GM19239 (cell line): ENCODE data around the gene ZNF326.
A peak's percentile ranks its signal among the peaks of the same experiment; 100 is the strongest.
"Not testable (repeated sequence)": the region's sequence is repeated elsewhere in the genome, so short reads cannot be mapped to it uniquely, and the experiment has no call there.

Experiments
- DNase-seq: peaks from one replicate; pipeline ENCODE4 v3.0.0; 2011; ENCODE audit warnings: low spot score; ENCODE audit not compliant: insufficient read length
- FAIRE-seq: peaks from 2 replicates; lab custom pipeline; 2011; peaks lifted over from hg19 to GRCh38; lab: Jason Lieb, UNC

ZNF326 gene

DNA sequence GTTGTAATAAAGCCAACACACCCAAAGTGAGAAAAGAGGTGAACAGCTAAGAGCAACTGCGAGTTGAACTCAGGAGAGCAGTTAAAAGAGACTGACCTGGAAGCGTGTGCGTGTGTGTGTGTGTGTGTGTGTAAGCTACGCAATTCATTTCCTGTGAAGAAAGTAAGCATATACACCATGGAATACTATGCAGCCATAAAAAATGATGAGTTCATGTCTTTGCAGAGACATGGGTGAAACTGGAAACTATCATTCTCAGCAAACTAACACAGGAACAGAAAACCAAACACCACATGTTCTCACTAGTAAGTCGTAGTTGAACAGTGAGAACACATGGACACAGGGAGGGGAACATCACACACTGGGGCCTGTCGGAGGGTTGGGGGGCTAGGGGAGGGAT lies 69.2 kb downstream of the ZNF326 start:
- FAIRE-seq, DNase-seq: not testable (repeated sequence)

DNA sequence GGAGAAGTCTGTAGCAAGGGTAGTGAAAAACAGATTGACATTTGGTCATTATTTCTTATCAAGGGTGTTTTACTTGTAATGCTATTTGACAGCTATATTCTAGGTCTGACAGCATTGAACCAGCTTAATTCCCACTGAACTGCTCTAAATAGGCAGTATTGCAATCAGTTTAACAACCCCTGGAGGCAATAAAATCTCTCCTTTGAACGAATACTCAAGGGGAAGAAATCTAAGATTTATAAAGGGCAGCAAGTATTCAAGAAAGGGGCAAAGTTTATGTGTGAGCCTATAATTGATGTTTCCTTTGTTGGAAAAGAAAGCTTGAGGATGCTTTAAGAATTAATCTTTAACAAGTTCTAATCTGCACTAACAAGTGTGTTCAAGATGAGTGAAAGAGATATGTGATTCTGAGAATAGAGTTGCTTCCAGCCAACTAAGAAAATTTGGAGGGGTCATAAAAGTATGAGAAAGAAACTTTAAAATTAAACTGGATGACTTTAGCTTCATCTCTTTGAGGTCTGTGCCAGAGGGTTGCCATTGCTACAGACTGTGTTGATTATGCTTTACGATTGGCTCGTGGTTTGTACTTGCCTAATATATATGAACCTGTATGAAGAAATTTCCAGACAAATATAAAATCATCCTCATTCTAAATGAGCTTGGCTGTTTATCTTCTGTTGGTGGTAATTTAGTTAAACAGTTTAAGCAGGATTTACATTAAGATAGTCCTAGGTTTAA lies 72.5 kb downstream of the ZNF326 start:
- DNase-seq (no peak), FAIRE-seq (no peak)

DNA sequence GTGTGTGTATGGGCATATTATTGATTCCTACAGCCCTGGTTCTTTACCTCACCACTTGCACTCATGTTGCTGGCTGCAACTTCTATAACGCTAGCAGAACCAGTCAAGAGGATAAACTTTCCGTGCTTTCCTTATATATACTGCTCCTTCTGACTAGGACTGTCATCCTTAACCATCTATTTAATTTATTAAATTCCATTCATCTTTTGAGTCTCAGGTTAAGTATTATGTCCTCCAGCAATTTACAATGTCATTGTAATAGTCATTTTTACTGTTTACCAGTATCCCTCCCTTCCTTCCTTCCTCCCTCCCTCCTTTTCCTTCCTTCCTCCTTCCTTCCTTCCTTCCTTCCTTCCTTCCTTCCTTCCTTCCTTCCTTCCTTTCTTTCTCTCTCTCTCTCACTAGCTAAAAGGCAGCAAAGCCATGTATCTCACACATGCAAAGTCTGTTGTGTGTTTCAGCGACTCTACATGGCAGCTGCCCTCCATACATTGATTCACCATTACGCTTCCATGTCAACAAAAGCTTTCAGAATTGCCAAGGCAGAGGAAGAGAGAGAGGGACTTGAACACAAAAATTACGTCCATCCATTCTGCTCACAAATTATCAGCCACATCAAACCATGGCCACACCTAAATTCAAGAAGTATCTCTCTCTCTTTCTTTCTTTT lies 73.8 kb downstream of the ZNF326 start:
- no peak for DNase-seq

DNA sequence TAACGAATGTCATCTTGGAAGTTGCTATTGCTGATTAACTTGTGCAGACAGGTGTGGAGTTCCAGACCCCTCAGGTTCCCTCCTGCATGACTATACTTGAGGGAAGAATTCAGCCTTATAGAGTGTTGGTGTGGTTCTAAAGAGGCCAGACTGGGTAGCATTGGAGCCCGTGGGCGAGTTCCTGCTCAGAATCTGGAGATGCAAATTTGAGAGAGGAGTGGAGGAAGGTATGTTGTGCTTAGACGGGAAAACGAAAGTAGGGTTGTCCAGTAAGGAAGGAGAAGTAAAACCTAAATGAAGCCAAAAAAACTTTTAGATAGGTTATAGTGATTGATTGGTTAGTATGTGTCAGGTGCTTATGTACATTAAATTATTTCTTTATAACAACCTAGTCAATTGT lies 79.2 kb downstream of the ZNF326 start:
- DNase-seq (peak; percentile 2), FAIRE-seq (no peak)

More for the DNA sequence above, 73.8 kb downstream of the ZNF326 start:
- FAIRE-seq: no peak

DNA sequence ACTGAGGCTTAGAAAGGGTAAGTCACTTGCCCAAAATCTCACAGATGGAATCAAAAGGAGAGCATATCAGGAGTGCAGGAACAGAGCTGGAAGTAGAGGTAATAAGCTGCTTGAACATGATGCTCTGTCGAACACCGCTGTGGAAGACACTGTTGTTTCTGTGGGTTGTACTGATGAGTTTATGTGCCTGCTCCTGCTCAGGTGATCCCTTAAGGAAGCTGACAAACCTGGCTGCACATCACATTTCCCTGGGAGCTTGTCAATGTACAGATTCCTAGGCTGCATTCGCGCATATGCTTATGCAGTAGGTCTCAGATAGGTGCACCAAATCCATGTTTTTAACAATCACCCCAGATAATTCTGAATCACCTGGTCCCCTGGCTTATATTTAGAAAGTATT lies 79.7 kb downstream of the ZNF326 start:
- FAIRE-seq (no peak), DNase-seq (no peak)

DNA sequence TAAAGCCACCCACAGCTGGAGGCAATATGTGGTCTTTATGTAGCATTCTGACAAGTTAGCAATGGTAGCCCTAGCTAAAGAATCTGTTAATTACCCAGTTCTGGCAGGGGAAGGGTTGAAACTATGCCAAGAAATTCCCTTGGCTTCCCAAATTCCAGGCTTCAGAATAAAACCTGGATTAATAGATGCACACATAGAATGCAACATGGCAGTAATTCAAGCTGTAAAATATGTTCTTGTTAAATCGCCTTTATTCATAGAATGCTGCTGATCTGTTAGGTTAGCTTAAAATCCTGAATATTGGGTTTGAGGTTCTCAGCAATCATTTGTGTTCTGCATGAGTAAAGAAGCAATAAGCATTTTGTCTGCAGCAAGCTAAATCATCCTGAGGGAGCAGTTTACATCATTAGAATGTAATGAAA lies 80.1 kb downstream of the ZNF326 start:
- no peak for FAIRE-seq
- no peak for DNase-seq

DNA sequence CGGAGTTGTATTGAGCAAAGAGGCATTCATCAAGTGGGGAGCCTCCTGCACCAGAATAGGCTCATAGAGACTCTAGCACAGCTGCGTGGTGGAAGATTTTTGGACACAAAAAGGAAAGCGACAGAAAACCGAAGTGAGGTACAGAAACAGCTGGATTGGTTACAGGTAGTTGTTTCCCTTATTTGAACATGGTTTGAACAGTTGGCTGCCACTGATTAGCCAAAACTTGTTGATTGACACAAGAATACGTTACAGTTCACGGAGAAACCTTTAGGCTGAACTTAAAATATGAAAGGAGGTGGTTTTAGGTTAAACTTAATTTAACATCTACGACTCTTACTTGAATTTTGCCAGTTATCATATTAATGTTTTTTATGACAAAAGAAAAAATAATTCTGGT lies 89.1 kb downstream of the ZNF326 start:
- DNase-seq (no peak), FAIRE-seq (no peak)
